Skin epidermis (tissue), 12 donors: ENCODE measurements around the gene SDC4.

Source experiments
- H3K27ac ChIP-seq, 21 experiments: fragments of 200-600 bp; sonication (generic) in 11 of 21; one replicate each; pipeline ENCODE4 v1.5.0; 2020; ENCODE audit warnings: mild to moderate bottlenecking in 3 of 21, inconsistent platforms in 2 of 21, moderate library complexity in 2 of 21
- H3K4me3 ChIP-seq, 7 experiments: fragments of 200-600 bp; sonication (generic) in 2 of 7; one replicate each; pipeline ENCODE4 v1.5.0; 2020; ENCODE audit warnings: inconsistent platforms in 2 of 7, mild to moderate bottlenecking in 2 of 7, moderate library complexity in 1 of 7

Gene SDC4

GRCh38 chr20:45347936-45348778 is at the start of gene SDC4:
TSS of gene SDC4 (minus strand) at chr20:45348424. CDS start at chr20:45348384, 40 bp downstream.
- H3K27ac ChIP-seq, result peak within 1 kb of the TSS; percentile 71 to 95 (median 90)
- H3K4me3 ChIP-seq, result peak within 1 kb of the TSS; percentile 57 to 83 (median 64)

GRCh38 chr20:45395114-45395415 is 46.8 kb upstream of the SDC4 start:
- Histone ChIP-seq H3K4me3 (no peak overlapping the region), H3K27ac (no peak overlapping the region)

GRCh38 chr20:45394221-45395113 is 46.2 kb upstream of the SDC4 start:
- Histone ChIP-seq H3K4me3 (no peak overlapping the region), H3K27ac (no peak overlapping the region)

GRCh38 chr20:45392733-45393132 is 44.5 kb upstream of the SDC4 start:
- Histone ChIP-seq H3K27ac (no peak overlapping the region), H3K4me3 (no peak overlapping the region)

GRCh38 chr20:45391559-45391958 is 43.3 kb upstream of the SDC4 start:
- H3K27ac ChIP-seq, result no peak overlapping the region
- no peak overlapping the region for H3K4me3 ChIP-seq

- Histone ChIP-seq H3K4me3 (no peak overlapping the region), H3K27ac (no peak overlapping the region)
These were observed 42.7 kb upstream of the SDC4 start for GRCh38 chr20:45390931-45391330.

- H3K27ac ChIP-seq, result no peak overlapping the region
- H3K4me3 ChIP-seq, result no peak overlapping the region
These were observed 39.0 kb upstream of the SDC4 start for GRCh38 chr20:45387274-45387673.

- Histone ChIP-seq H3K27ac (no peak within 1 kb of the TSS), H3K4me3 (no peak within 1 kb of the TSS)
These were observed 30.0 kb upstream of the SDC4 start, which contains the start of gene TP53TG5 for GRCh38 chr20:45378191-45378590. TSS of gene TP53TG5 (minus strand) at chr20:45378325. CDS start at chr20:45378236, 89 bp downstream.

- H3K27ac ChIP-seq, result no peak overlapping the region
- H3K4me3 ChIP-seq, result no peak overlapping the region
These were observed 29.0 kb upstream of the SDC4 start for GRCh38 chr20:45377269-45377668.

- Histone ChIP-seq H3K4me3 (no peak overlapping the region), H3K27ac (peak overlapping the region in 1 of 21 experiments; percentile 11)
These were observed 26.7 kb upstream of the SDC4 start for GRCh38 chr20:45374966-45375365.

GRCh38 chr20:45374101-45374467 is 25.9 kb upstream of the SDC4 start:
- Histone ChIP-seq H3K27ac (peak overlapping the region in 10 of 21 experiments; percentile 8 to 87 (median 75)), H3K4me3 (peak overlapping the region in 6 of 7 experiments; percentile 3 to 49 (median 38))

- peak overlapping the region; percentile 3 to 49 (median 37) for H3K4me3 ChIP-seq
- peak overlapping the region in 19 of 21 experiments; percentile 4 to 87 (median 61) for H3K27ac ChIP-seq
These were observed 25.3 kb upstream of the SDC4 start for GRCh38 chr20:45373353-45374100.

- Histone ChIP-seq H3K4me3 (peak overlapping the region in 5 of 7 experiments; percentile 30 to 49 (median 37)), H3K27ac (peak overlapping the region in 18 of 21 experiments; percentile 4 to 87 (median 59))
These were observed 24.6 kb upstream of the SDC4 start for GRCh38 chr20:45372646-45373352.

- H3K27ac ChIP-seq, result no peak overlapping the region
- H3K4me3 ChIP-seq, result no peak overlapping the region
These were observed 24.0 kb upstream of the SDC4 start for GRCh38 chr20:45372241-45372640.

- Histone ChIP-seq H3K4me3 (no peak overlapping the region), H3K27ac (no peak overlapping the region)
These were observed 22.4 kb upstream of the SDC4 start for GRCh38 chr20:45370571-45371160.

- H3K27ac ChIP-seq, result peak overlapping the region in 10 of 21 experiments; percentile 10 to 76 (median 32)
- H3K4me3 ChIP-seq, result no peak overlapping the region
These were observed 20.2 kb upstream of the SDC4 start for GRCh38 chr20:45368221-45368980.

- H3K4me3 ChIP-seq, result no peak overlapping the region
- H3K27ac ChIP-seq, result peak overlapping the region in 3 of 21 experiments; percentile 39 to 76 (median 53)
These were observed 18.9 kb upstream of the SDC4 start for GRCh38 chr20:45367126-45367525.

- no peak overlapping the region for H3K4me3 ChIP-seq
- H3K27ac ChIP-seq, result peak overlapping the region in 2 of 21 experiments; percentile 42 to 44
These were observed 18.4 kb upstream of the SDC4 start for GRCh38 chr20:45366631-45367030.
